T-helper 1 cell treated with Interleukin-12 subunit alpha and Interleukin-12 subunit beta and Interleukin-4 antibody, amounts not matched to agents 30 μg/mL and 1 μg/mL, for 36 hours (primary cell): ENCODE results near the gene CDC40.

Experiments used
- H3K27ac Mint-ChIP-seq: one replicate; pipeline ENCODE4 v1.8.0; 2021; ENCODE audit warnings: mild to moderate bottlenecking, mixed read lengths
- H3K27me3 Mint-ChIP-seq: one replicate; pipeline ENCODE4 v1.8.0; 2021; ENCODE audit warnings: low read depth, mixed read lengths
- H3K36me3 Mint-ChIP-seq: one replicate; pipeline ENCODE4 v1.8.0; 2021; ENCODE audit warnings: low read depth, mixed read lengths
- H3K4me1 Mint-ChIP-seq: one replicate; pipeline ENCODE4 v1.8.0; 2021; ENCODE audit warnings: low read depth, mixed read lengths
- H3K4me3 Mint-ChIP-seq: one replicate; pipeline ENCODE4 v1.8.0; 2021; ENCODE audit warnings: mild to moderate bottlenecking, moderate library complexity, mixed read lengths
- H3K9me3 Mint-ChIP-seq: one replicate; pipeline ENCODE4 v1.8.0; 2021; ENCODE audit warnings: mixed read lengths

CDC40 gene

DNA sequence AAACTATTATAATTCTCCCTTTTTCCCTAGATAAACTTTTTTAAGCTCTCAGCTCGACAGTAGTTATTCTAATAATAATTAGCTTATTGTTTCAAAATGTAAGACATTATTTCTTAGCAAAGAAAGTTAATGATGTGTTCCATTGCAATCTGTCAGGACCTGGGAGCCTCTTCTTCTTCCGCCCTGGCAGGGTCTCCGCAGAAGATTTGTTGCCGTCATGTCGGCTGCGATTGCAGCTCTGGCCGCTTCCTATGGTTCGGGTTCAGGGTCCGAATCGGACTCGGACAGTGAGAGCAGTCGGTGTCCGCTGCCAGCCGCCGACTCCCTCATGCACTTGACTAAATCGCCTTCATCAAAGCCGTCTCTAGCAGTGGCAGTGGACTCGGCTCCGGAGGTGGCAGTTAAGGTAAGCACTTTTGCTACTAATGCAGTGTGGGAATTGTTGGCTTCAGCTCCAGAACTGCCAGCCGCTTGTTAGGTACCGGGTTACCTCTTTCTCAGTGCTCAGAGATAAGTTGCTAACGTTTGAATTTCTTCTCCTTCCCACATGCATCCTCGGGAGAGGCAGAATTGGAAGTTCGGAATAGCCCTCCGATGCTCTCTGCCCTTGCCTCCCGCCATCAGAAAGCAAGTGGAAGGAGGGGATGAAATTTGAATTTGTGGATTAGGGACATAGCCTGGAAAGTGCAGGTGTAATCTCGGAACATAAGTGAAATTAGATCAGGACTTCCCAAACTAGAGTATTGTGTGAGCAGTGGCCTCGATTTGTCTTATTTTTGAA lies at the start of gene CDC40:
TSS of gene CDC40 (plus strand) at position 200 of the 781 bp plus-strand sequence. CDS start at position 218, 18 bp downstream.
- Mint-ChIP-seq H3K9me3 (no peaks in the 10 kb centered on the region), H3K27me3 (peaks cover 15% of the 10 kb centered on the region)

GRCh38 chr6:110137924-110138887 lies 42.0 kb upstream of the CDC40 start:
- no peaks in the 10 kb centered on the region for H3K36me3 Mint-ChIP-seq
- no peak overlapping the region for H3K27ac Mint-ChIP-seq
- no peaks in the 10 kb centered on the region for H3K27me3 Mint-ChIP-seq
- no peak overlapping the region for H3K4me3 Mint-ChIP-seq
- no peaks in the 10 kb centered on the region for H3K4me1 Mint-ChIP-seq
- peaks cover 6% of the 10 kb centered on the region for H3K9me3 Mint-ChIP-seq

More for the DNA sequence above, at the start of gene CDC40:
- Mint-ChIP-seq H3K36me3 (no peaks in the 10 kb centered on the region), H3K27ac (no peak within 1 kb of the TSS), H3K4me1 (peaks cover 4% of the 10 kb centered on the region), H3K4me3 (no peak within 1 kb of the TSS)

DNA sequence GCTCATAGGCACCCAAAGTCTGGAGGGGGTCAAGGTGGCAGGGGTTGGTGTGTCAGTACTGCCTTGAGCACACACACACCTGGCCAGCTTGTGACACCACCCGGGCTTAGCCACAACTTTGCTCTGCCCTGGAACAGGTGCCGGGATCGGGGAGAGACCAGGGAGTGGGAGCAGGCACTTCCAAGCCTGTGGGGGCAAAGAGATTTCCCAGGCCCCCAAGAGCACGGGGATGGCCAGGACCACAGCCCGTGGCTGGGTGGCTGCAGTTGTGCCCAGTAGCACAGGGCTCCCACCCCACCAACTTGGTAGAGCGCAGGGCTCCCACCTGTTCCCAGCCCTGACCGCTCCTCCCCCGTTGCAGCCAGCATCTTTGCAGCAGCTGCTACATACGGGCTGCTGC lies 41.2 kb upstream of the CDC40 start:
- Mint-ChIP-seq H3K27me3 (no peaks in the 10 kb centered on the region), H3K4me1 (no peaks in the 10 kb centered on the region), H3K27ac (no peak overlapping the region), H3K4me3 (no peak overlapping the region), H3K36me3 (no peaks in the 10 kb centered on the region), H3K9me3 (peaks cover 4% of the 10 kb centered on the region)

DNA sequence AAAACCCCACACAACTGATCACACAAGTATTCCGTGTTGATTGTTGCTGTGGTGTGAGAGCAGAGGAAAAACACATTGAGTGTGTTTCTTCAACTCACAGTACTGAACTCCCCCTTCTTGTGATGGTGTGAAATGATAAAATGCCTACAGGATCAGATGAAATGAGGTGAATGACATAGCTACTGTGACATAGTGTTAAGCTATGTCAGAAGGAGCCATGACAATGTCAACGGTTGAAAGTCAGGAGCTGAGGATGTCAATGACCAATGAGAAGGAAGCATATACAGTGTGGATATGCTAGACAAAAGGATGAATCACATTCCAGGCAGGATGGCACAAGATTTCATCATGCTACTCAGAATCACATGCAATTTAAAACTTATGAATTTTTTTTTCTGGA lies 39.6 kb upstream of the CDC40 start:
- H3K36me3 Mint-ChIP-seq = no peaks in the 10 kb centered on the region
- H3K4me1 Mint-ChIP-seq = no peaks in the 10 kb centered on the region
- no peak overlapping the region for H3K4me3 Mint-ChIP-seq
- H3K27me3 Mint-ChIP-seq = no peaks in the 10 kb centered on the region
- peaks cover 4% of the 10 kb centered on the region for H3K9me3 Mint-ChIP-seq
- no peak overlapping the region for H3K27ac Mint-ChIP-seq

DNA sequence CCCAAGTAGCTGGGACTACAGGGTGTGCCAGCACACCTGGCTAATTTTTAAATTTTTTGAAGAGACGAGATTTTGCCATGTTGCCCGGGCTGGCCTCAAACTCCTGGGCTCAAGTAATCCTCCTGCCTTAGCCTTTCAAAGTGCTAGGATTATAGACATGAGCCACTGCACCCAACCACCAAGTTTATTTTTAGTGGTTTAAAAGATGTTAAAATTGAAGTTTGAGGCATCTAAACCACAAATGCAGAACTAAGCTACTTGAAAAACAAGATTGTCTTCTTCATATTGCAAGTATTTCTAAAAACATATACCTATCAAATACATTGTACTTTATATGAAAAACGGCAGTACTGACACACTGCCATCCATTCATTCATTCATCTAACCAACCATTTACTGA lies 32.4 kb upstream of the CDC40 start:
- H3K27ac Mint-ChIP-seq = no peak overlapping the region
- no peaks in the 10 kb centered on the region for H3K27me3 Mint-ChIP-seq
- H3K4me3 Mint-ChIP-seq = no peak overlapping the region

DNA sequence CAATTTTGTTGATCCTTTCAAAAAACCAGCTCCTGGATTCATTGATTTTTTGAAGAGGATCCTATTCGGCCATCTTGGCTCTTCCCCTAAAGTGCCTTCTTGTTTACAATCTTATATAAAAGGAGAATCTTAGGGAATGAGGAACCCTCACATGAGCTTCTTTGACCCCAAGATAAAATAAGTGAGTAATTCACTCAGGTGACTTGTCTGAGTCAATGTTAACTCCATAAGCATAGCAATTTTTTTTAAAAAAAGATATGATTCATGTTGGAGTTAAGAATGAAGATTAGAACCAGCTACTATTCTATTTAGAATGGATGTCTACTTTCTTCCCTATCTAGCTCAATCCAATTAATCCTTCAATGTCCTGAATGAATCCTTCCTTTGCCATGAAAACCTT lies 21.7 kb upstream of the CDC40 start:
- Mint-ChIP-seq H3K27ac (no peak overlapping the region), H3K4me3 (no peak overlapping the region), H3K27me3 (peaks cover 5% of the 10 kb centered on the region), H3K36me3 (no peaks in the 10 kb centered on the region), H3K9me3 (no peaks in the 10 kb centered on the region), H3K4me1 (no peaks in the 10 kb centered on the region)

More for the DNA sequence above, 32.4 kb upstream of the CDC40 start:
- H3K9me3 Mint-ChIP-seq = no peaks in the 10 kb centered on the region
- no peaks in the 10 kb centered on the region for H3K36me3 Mint-ChIP-seq
- no peaks in the 10 kb centered on the region for H3K4me1 Mint-ChIP-seq

DNA sequence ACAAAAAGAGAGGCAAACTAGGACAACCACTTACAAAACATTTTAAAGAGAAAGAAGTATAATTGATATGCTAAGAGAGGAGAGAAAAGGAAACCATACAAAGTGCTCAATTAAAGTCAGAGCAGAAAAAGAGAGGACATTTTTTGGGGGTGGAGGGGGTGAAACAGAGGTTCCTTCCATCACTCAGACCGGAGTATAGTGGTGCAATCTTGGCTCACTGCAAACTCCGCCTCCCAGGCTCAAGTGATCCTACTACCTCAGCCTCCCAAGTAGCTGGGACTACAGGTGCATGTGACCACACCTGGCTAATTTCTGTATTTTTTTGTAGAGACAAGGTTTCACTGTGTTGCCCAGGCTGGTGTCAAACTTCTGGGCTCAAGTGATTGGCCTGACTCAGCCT lies 10.1 kb upstream of the CDC40 start:
- H3K4me3 Mint-ChIP-seq = no peak overlapping the region
- no peaks in the 10 kb centered on the region for H3K4me1 Mint-ChIP-seq
- peaks cover 24% of the 10 kb centered on the region for H3K27me3 Mint-ChIP-seq
- no peaks in the 10 kb centered on the region for H3K9me3 Mint-ChIP-seq
- no peaks in the 10 kb centered on the region for H3K36me3 Mint-ChIP-seq
- no peak overlapping the region for H3K27ac Mint-ChIP-seq

DNA sequence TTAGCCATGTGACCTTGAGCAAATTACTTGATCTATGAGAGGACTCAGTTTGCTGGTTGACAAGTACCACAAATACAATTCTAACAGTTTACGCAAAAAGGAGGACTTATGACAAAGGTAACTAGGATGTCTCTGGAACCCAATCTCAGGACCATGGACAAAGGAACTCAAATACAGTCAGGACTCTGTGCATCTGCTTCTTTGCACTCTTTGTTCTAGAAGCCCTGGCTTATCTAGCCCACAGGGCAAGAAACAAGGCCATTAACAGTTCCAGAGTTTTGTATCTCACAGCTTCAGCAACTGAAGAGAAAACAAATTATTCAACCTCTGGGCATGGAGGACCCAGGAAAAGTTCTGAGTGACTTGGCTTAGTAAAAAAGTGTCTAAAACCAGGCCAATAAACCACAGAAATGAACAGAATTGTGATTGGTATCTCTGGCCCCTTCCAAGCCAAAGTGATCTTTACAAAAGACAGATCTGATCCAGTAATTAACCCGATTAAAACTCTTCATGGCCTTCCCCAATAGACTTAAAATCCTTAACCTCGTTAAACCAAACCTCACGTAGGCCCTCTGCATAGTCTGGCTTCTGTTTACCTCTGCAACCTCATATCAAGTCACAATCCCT lies 6.6 kb upstream of the CDC40 start:
- Mint-ChIP-seq H3K27me3 (peaks cover 34% of the 10 kb centered on the region), H3K27ac (no peak overlapping the region), H3K4me1 (peaks cover 4% of the 10 kb centered on the region), H3K4me3 (no peak overlapping the region), H3K9me3 (no peaks in the 10 kb centered on the region), H3K36me3 (no peaks in the 10 kb centered on the region)

DNA sequence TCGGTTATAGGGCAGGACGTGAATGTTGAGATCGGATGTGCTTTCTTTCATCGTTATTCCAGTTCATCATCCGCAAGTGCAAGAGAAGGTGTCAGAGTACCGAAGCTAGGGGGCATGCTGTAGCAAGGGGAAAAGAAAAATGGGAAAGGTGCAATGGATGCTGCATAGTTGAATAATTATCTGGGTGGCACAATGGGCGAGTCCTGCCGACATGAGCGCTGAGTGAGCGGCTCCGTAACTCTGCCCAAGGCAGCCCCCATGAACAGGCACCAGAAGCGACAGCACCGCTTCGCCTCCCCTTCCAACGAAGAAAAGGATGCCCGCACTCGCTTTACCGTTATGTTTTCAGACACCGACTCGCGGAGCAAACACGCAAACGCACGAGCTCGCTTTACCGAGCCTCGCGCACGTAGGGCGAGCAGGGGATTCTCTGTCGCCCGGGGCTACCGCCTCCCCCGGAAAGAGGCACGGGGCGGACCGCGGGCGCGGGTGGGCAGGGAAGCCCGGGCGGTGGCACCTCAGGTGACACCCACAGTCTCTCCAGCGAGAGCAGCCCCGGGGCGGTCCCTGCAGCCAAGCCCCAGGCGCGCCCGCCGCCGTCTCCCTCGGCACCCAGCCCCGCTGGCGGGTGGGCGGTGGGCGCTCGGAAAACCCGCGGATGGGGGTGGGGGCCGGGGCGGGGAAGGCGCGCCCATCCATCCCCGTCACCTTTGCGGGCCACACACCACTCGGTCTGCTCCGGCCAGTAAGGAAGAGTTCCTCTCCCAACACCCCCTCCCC lies 1.4 kb upstream of the CDC40 start:
- Mint-ChIP-seq H3K27me3 (peaks cover 29% of the 10 kb centered on the region), H3K4me1 (peaks cover 4% of the 10 kb centered on the region), H3K9me3 (no peaks in the 10 kb centered on the region), H3K36me3 (no peaks in the 10 kb centered on the region), H3K4me3 (peak overlapping the region; percentile 76), H3K27ac (peak overlapping the region; percentile 1)

DNA sequence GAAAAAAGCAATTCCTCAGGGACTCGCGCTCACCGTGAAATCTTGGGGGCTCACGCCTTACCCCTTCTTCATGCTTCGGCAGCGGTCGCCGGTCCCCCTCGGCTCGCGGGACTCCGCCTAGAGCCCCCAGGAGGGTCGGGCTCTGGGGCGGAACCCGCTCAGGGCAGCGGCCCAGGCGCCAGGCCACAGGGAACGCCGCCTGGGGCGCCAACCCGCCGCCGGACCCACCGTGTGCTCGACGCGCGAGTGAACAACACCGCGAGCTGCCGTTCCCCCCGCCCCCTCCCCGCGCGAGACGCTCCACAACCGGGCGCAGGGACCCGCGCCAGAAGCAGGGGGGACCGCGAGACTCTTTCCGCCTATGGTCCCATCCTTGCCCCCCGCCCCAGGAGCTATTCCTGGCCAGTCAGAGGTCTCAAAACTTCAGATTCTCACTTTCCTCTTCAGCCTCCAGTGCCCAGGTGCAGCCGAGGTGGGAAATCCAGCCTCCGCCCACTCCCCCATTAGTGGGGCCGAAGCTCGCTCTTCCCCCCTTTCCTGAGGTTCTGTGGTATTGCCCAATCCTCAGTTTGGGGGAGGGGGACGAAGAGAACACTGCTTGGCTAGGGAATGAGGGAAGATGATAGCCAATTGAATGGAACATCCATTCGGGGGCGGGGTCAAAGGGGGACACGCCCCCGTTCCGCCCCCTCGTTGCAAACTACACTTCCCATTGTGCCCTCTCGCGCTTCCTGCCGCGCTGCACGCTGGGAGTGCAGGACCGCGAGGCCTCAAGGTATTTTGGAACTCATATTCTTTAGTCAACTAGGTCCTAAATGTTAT lies 610 bp upstream of the CDC40 start, which contains the start of gene WASF1:
TSS of gene WASF1 (minus strand) at position 265 of the 822 bp plus-strand sequence. CDS start 52,069 bp downstream, outside the sequence.
- Mint-ChIP-seq H3K9me3 (no peaks in the 10 kb centered on the region), H3K4me1 (peaks cover 4% of the 10 kb centered on the region), H3K27me3 (peaks cover 23% of the 10 kb centered on the region), H3K36me3 (no peaks in the 10 kb centered on the region), H3K27ac (peak within 1 kb of the TSS; percentile 1), H3K4me3 (peak within 1 kb of the TSS; percentile 76)

GRCh38 chr6:110181131-110182030 lies 1.2 kb downstream of the CDC40 start:
- H3K27ac Mint-ChIP-seq = no peak overlapping the region
- H3K4me3 Mint-ChIP-seq = no peak overlapping the region
- peaks cover 9% of the 10 kb centered on the region for H3K4me1 Mint-ChIP-seq
- peaks cover 2% of the 10 kb centered on the region for H3K36me3 Mint-ChIP-seq
- peaks cover 13% of the 10 kb centered on the region for H3K27me3 Mint-ChIP-seq
- H3K9me3 Mint-ChIP-seq = no peaks in the 10 kb centered on the region

DNA sequence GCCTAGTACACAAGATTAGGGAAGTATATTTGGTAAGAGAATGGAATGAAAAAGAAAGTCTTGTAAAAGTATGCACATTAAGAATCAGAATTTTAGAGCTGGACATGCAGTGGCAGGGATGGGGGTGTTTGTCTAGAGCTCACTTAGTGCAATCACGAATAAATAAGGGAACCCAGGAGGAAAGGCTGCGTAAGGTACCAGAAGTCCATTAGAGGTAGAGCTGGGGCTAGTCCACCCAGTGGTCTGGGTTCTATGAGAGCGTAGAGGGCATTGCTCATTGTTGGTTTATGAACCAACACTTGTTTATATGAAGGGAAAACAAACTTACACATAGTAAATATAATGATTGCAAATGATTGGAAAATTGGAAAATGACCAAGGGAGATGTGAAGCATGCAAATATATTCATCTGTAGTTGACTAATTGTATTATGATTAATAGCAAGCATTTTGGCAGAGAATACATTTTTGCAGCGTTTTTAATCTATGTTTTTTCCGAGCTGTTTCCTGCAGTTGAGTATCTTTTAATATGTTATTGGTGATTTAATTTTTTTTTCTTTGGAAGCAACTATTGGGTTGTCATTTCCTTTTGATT lies 3.2 kb downstream of the CDC40 start:
- H3K36me3 Mint-ChIP-seq = peaks cover 2% of the 10 kb centered on the region
- no peak overlapping the region for H3K27ac Mint-ChIP-seq
- no peaks in the 10 kb centered on the region for H3K9me3 Mint-ChIP-seq
- H3K4me3 Mint-ChIP-seq = no peak overlapping the region
- peaks cover 3% of the 10 kb centered on the region for H3K27me3 Mint-ChIP-seq
- peaks cover 9% of the 10 kb centered on the region for H3K4me1 Mint-ChIP-seq
